Activated CD4-positive, alpha-beta T cell treated with anti-CD3 and anti-CD28 coated beads, Interleukin-2, amount 10 ng/mL, durations not matched to agents 7 days and 5 days (primary cell): ENCODE measurements around the gene PPIP5K2. TPM values are rescaled to one million over a fixed set of nuclear protein-coding genes. Genes with fewer than 3 reads are reported as not detected.
"Not testable (repeated sequence)": the region's sequence is repeated elsewhere in the genome, so short reads cannot be mapped to it uniquely, and the experiment has no call there.

Source experiments
- CTCF ChIA-PET: fragments of 350-600 bp; sonication (Branson Sonifier 250); formaldehyde crosslinking; loops from one replicate; lab custom pipeline; 2021; ENCODE audit warnings: antibody characterized with exemption; lab: Charles Lee
- POLR2A ChIA-PET: fragments of 350-600 bp; sonication (Branson Sonifier 250); formaldehyde crosslinking; loops from one replicate; lab custom pipeline; 2021; ENCODE audit warnings: antibody characterized with exemption; lab: Charles Lee
- DNase-seq: peaks from one replicate; pipeline ENCODE4 v3.0.0-alpha.2; 2020
- H3K27ac Mint-ChIP-seq: one replicate; pipeline ENCODE4 v1.8.0; 2021; ENCODE audit warnings: mild to moderate bottlenecking, moderate library complexity, mixed read lengths
- H3K27me3 Mint-ChIP-seq: one replicate; pipeline ENCODE4 v1.8.0; 2021; ENCODE audit warnings: mixed read lengths
- H3K36me3 Mint-ChIP-seq: one replicate; pipeline ENCODE4 v1.8.0; 2021; ENCODE audit warnings: low read depth, mixed read lengths
- H3K4me1 Mint-ChIP-seq: one replicate; pipeline ENCODE4 v1.8.0; 2021; ENCODE audit warnings: mixed read lengths
- H3K4me3 Mint-ChIP-seq: one replicate; pipeline ENCODE4 v1.8.0; 2021; ENCODE audit warnings: mild to moderate bottlenecking, moderate library complexity, mixed read lengths
- H3K9me3 Mint-ChIP-seq: one replicate; pipeline ENCODE4 v1.8.0; 2021; ENCODE audit warnings: mixed read lengths
- total RNA-seq, 2 experiments: library from RNA; stranded (reverse); gene quantifications; one replicate each; pipeline ENCODE4 v1.2.3, GENCODE V29; 2021

Gene PPIP5K2
- total RNA-seq, 2 experiments from 2014 or later, result 60.5 to 67.1 TPM

DNA sequence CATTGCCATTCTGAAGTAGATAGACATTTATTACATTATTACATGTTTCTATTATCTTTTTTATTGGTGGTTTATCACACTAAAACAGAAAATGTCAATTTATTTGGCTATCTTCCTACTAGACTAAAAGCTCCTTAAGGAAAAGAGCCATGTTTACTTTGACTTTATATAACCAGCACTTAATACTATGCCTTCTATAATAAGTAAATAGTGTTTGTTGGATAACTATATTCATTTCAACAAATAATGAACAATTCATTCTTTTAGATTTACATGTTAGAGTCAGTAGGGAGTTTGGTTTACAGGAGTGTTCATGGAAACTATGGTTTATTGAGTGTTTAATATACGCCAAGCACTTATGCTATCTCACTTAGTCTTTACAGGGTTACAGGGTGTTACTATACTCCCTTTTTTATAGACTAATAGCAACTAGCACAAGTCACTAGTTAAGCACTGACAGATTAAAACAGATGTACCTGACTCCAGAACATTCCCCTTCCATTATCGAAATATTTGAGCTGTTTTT lies 7.3 kb downstream of the PPIP5K2 start:
- POLR2A ChIA-PET, result no interaction called here
- H3K36me3 Mint-ChIP-seq, result peaks cover 25% of the 10 kb centered on the region
- DNase-seq, result no peak
- CTCF ChIA-PET, result interaction anchor here (0.6 kb wide), 1 partner anchor 288 kb away, joined by 3 read pairs; no protein-coding TSS in a partner anchor
- no peaks in the 10 kb centered on the region for H3K9me3 Mint-ChIP-seq
- H3K27me3 Mint-ChIP-seq, result no peaks in the 10 kb centered on the region
- no peak overlapping the region for H3K27ac Mint-ChIP-seq
- H3K4me3 Mint-ChIP-seq, result no peak overlapping the region
- H3K4me1 Mint-ChIP-seq, result peaks cover 15% of the 10 kb centered on the region

DNA sequence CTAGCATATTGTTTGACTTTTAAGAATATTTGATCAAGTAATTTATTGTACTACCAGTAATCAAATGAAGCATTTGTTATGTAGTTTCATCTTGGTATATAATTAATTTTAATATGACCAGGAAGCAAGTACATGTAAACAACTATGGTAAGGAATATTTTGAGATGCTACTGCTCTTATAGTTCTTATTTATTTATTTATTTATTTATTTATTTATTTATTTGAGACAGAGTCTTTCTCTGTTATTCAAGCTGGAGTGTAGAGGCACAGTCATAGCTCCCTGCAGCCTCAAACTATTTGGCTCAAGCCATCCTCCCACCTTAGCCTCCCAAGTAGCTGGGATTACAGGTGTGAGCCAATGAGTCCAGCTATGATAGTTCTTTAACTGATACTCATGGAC lies 8.1 kb downstream of the PPIP5K2 start:
- ChIA-PET CTCF (interaction anchor here (0.6 to 1.0 kb wide), 3 partner anchors 11 to 289 kb away, joined by 3 read pairs; no protein-coding TSS in a partner anchor), POLR2A (no interaction called here)
- DNase-seq, result no peak

DNA sequence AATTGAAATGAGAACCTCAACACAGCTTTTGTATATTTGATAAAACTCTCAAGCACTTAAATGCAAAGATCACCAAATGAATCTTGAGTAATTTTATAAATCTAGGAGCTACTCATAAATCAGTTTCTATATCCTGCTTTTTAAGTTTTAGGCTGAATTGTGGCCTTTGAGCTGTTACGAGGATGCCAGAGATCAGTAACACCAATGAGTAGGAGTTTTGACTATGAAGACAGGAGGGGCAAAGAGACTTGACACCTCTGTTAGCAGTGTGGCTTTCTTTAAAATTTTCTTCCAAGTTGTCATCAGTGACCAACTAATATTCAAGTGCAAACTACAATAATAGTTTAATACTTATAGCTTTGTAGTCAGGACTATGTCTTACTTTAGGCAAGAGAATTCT lies 12.6 kb downstream of the PPIP5K2 start:
- H3K4me3 Mint-ChIP-seq, result no peak overlapping the region
- CTCF ChIA-PET, result no interaction called here
- no peaks in the 10 kb centered on the region for H3K27me3 Mint-ChIP-seq
- peaks cover 20% of the 10 kb centered on the region for H3K36me3 Mint-ChIP-seq
- no peak for DNase-seq
- peaks cover 15% of the 10 kb centered on the region for H3K4me1 Mint-ChIP-seq
- no peaks in the 10 kb centered on the region for H3K9me3 Mint-ChIP-seq
- POLR2A ChIA-PET, result no interaction called here
- no peak overlapping the region for H3K27ac Mint-ChIP-seq

More for the DNA sequence above, 8.1 kb downstream of the PPIP5K2 start:
- Mint-ChIP-seq H3K36me3 (peaks cover 20% of the 10 kb centered on the region), H3K27ac (no peak overlapping the region), H3K4me1 (peaks cover 12% of the 10 kb centered on the region), H3K27me3 (no peaks in the 10 kb centered on the region), H3K4me3 (no peak overlapping the region), H3K9me3 (no peaks in the 10 kb centered on the region)

DNA sequence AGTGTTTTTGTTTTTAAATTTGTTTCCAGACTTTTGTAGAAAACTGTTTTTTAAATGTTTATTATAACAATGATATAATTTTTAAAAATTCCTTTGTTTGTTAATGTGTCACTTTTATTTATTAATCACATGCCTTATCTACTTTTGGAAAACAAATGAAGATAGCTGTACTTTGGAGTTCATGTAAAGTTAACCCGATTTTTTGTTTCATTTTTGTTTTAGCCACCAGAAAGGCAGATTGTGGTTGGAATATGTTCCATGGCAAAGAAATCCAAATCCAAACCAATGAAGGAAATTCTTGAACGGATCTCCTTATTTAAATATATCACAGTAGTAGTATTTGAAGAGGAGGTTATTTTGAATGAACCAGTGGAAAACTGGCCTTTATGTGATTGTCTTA lies 13.1 kb downstream of the PPIP5K2 start:
- ChIA-PET CTCF (no interaction called here), POLR2A (no interaction called here)
- no peak for DNase-seq
- Mint-ChIP-seq H3K9me3 (no peaks in the 10 kb centered on the region), H3K36me3 (peaks cover 20% of the 10 kb centered on the region), H3K4me3 (no peak overlapping the region), H3K27me3 (no peaks in the 10 kb centered on the region), H3K27ac (no peak overlapping the region), H3K4me1 (peaks cover 15% of the 10 kb centered on the region)

GRCh38 chr5:103135461-103135860 lies 15.4 kb downstream of the PPIP5K2 start:
- H3K4me3 Mint-ChIP-seq, result no peak overlapping the region
- ChIA-PET POLR2A (no interaction called here), CTCF (interaction anchor here (0.7 kb wide), 1 partner anchor 10 kb away, joined by 3 read pairs; no protein-coding TSS in a partner anchor)
- no peaks in the 10 kb centered on the region for H3K27me3 Mint-ChIP-seq
- peaks cover 26% of the 10 kb centered on the region for H3K36me3 Mint-ChIP-seq
- peaks cover 14% of the 10 kb centered on the region for H3K4me1 Mint-ChIP-seq
- no peaks in the 10 kb centered on the region for H3K9me3 Mint-ChIP-seq
- H3K27ac Mint-ChIP-seq, result no peak overlapping the region
- no peak for DNase-seq

- ChIA-PET CTCF (interaction anchor here (2.1 kb wide), 1 partner anchor 18 kb away, joined by 10 read pairs; the partner anchor contains the start of genes GIN1 and PPIP5K2), POLR2A (no interaction called here)
- H3K36me3 Mint-ChIP-seq, result peaks cover 23% of the 10 kb centered on the region
- H3K27me3 Mint-ChIP-seq, result no peaks in the 10 kb centered on the region
- H3K27ac Mint-ChIP-seq, result no peak overlapping the region
- H3K4me1 Mint-ChIP-seq, result peaks cover 4% of the 10 kb centered on the region
- H3K4me3 Mint-ChIP-seq, result no peak overlapping the region
- DNase-seq, result no peak
- H3K9me3 Mint-ChIP-seq, result no peaks in the 10 kb centered on the region
Observed at GRCh38 chr5:103138202-103138690, 18.1 kb downstream of the PPIP5K2 start.

GRCh38 chr5:103139264-103139865 lies 19.3 kb downstream of the PPIP5K2 start:
- DNase-seq, result peak; percentile 88
- Mint-ChIP-seq H3K27ac (no peak overlapping the region), H3K27me3 (no peaks in the 10 kb centered on the region), H3K4me1 (peaks cover 3% of the 10 kb centered on the region), H3K36me3 (peaks cover 23% of the 10 kb centered on the region), H3K9me3 (no peaks in the 10 kb centered on the region), H3K4me3 (no peak overlapping the region)
- POLR2A ChIA-PET, result no interaction called here
- CTCF ChIA-PET, result interaction anchor here (0.6 to 2.1 kb wide), 7 partner anchors 11 to 458 kb away, joined by 3 to 10 read pairs (median 3); partner anchors contain the start of genes GIN1 and PPIP5K2

DNA sequence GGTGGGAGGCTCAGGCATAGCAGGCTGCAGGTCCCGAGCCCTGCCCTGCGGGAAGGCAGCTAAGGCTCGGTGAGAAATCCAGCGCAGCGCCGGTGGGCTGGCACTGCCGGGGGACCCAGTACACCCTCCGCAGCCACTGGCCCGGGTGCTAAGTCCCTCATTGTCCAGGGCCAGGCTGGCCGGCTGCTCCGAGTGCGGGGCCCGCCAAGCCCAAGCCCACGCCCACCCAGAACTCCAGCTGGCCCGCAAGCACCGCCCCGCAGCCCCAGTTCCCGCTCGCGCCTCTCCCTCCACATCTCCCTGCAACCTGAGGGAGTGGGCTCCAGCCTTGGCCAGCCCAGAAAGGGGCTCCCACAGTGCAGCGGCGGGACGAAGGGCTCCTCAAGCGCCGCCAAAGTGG lies 22.0 kb downstream of the PPIP5K2 start:
- CTCF ChIA-PET, H3K9me3 Mint-ChIP-seq, POLR2A ChIA-PET, DNase-seq, H3K4me1 Mint-ChIP-seq, H3K27ac Mint-ChIP-seq, H3K4me3 Mint-ChIP-seq, H3K27me3 Mint-ChIP-seq: not testable (repeated sequence)
- peaks cover 16% of the 10 kb centered on the region for H3K36me3 Mint-ChIP-seq

DNA sequence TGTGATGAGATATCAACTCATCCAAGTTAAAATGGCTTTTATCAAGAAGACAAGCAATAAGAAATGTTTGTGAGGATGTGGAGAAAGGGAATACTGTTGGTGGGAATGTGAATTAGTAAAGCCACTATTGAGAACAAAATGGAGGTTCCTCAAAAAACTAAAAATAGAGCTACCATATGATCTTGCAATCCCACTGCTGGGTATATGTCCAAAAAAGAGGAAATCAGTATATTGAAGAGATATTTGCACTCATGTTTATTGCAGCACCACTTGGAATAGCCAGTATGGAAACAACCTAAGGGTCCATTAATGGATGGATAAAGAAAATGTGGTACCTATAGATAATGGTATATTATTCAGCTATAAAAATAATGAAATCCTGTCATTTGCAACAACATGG lies 25.1 kb downstream of the PPIP5K2 start:
- ChIA-PET POLR2A (interaction anchor here (0.6 kb wide), 1 partner anchor 264 kb away, joined by 3 read pairs; no protein-coding TSS in a partner anchor), CTCF (interaction anchor here (0.6 kb wide), 1 partner anchor 203 kb away, joined by 3 read pairs; no protein-coding TSS in a partner anchor)
- no peaks in the 10 kb centered on the region for H3K27me3 Mint-ChIP-seq
- no peak overlapping the region for H3K27ac Mint-ChIP-seq
- no peak overlapping the region for H3K4me3 Mint-ChIP-seq
- H3K36me3 Mint-ChIP-seq, result peaks cover 6% of the 10 kb centered on the region
- H3K9me3 Mint-ChIP-seq, result no peaks in the 10 kb centered on the region
- no peak for DNase-seq
- no peaks in the 10 kb centered on the region for H3K4me1 Mint-ChIP-seq

DNA sequence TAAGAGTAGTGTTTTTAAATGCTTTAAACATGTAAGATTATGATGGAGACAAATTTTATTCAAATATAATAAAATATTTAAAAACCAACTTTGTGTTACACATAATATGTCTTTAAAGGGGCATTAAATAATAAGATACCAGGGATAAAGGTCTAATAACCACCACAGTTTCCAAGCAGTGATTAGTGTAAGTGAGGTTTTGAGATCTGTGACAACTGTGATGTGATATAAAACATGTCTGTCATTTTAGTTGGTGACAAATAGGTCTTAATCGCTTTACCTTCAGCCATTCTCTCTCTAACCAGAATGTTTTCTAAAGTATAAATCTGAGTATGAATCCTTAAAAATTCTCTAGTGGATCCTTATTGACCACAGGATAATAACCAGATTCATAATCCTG lies 28.1 kb downstream of the PPIP5K2 start:
- H3K9me3 Mint-ChIP-seq, result no peaks in the 10 kb centered on the region
- DNase-seq, result no peak
- ChIA-PET CTCF (no interaction called here), POLR2A (no interaction called here)
- H3K4me1 Mint-ChIP-seq, result no peaks in the 10 kb centered on the region
- no peak overlapping the region for H3K4me3 Mint-ChIP-seq
- peaks cover 4% of the 10 kb centered on the region for H3K36me3 Mint-ChIP-seq
- H3K27me3 Mint-ChIP-seq, result no peaks in the 10 kb centered on the region
- H3K27ac Mint-ChIP-seq, result no peak overlapping the region

- ChIA-PET POLR2A (no interaction called here), CTCF (no interaction called here)
- Mint-ChIP-seq H3K4me1 (no peaks in the 10 kb centered on the region), H3K9me3 (no peaks in the 10 kb centered on the region), H3K27me3 (no peaks in the 10 kb centered on the region), H3K36me3 (peaks cover 9% of the 10 kb centered on the region), H3K27ac (no peak overlapping the region), H3K4me3 (no peak overlapping the region)
- no peak for DNase-seq
Observed at GRCh38 chr5:103151156-103151555, 31.1 kb downstream of the PPIP5K2 start.

- no peak overlapping the region for H3K4me3 Mint-ChIP-seq
Observed at GRCh38 chr5:103166706-103167105, 46.6 kb downstream of the PPIP5K2 start.

GRCh38 chr5:103174147-103174546 lies 54.0 kb downstream of the PPIP5K2 start:
- CTCF ChIA-PET, result no interaction called here
- H3K36me3 Mint-ChIP-seq, result peaks cover 12% of the 10 kb centered on the region
- H3K4me3 Mint-ChIP-seq, result no peak overlapping the region
- no peaks in the 10 kb centered on the region for H3K4me1 Mint-ChIP-seq
- H3K9me3 Mint-ChIP-seq, result no peaks in the 10 kb centered on the region
- H3K27me3 Mint-ChIP-seq, result no peaks in the 10 kb centered on the region
- H3K27ac Mint-ChIP-seq, result no peak overlapping the region
- POLR2A ChIA-PET, result no interaction called here
- DNase-seq, result no peak

More at GRCh38 chr5:103166706-103167105, 46.6 kb downstream of the PPIP5K2 start:
- H3K36me3 Mint-ChIP-seq, result peaks cover 31% of the 10 kb centered on the region
- no peak for DNase-seq
- H3K27ac Mint-ChIP-seq, result no peak overlapping the region
- no peaks in the 10 kb centered on the region for H3K9me3 Mint-ChIP-seq
- H3K27me3 Mint-ChIP-seq, result no peaks in the 10 kb centered on the region
- peaks cover 2% of the 10 kb centered on the region for H3K4me1 Mint-ChIP-seq
- POLR2A ChIA-PET, result no interaction called here
- CTCF ChIA-PET, result no interaction called here
